Gastrocnemius medialis (tissue), 4 donors: ENCODE measurements around the gene WIZ.

Experiments used
- CTCF ChIP-seq, 5 experiments: fragments of 450-650 bp in 3 of 5; fragments of 200-600 bp in 2 of 5; sonication (generic) in 2 of 5; IDR thresholded peaks in 4 of 5; conservative IDR thresholded peaks in 1 of 5; 1 replicate in 4 of 5; 2 replicates in 1 of 5; pipeline ENCODE4 v1.5.1; 2016 to 2019; ENCODE audit warnings: antibody characterized with exemption in 5 of 5, mild to moderate bottlenecking in 3 of 5, moderate library complexity in 3 of 5
- POLR2A ChIP-seq, 2 donors: fragments of 450-650 bp; IDR thresholded peaks; one replicate each; pipeline ENCODE4 v1.6.1; 2017; ENCODE audit warnings: antibody characterized with exemption in 2 of 2, mild to moderate bottlenecking in 2 of 2, moderate library complexity in 2 of 2

GRCh38 chr19:15438577-15438976 is 11.2 kb downstream of the WIZ start:
- TF ChIP-seq CTCF (IDR thresholded peaks at IDR 0.05 in 4 of 5, conservative IDR thresholded peaks at IDR 0.05 in 1 of 5), result no peak
- TF ChIP-seq POLR2A (IDR thresholded peaks at IDR 0.05), result no peak
